HEK293 (cell line): Measurements from ENCODE around the gene LRRK1.

Source experiments
- CTCF ChIA-PET: fragments of 350-600 bp; formaldehyde crosslinking; extraction: SDS; loops from one replicate; lab custom pipeline; 2021; ENCODE audit warnings: antibody characterized with exemption; lab: Yijun Ruan, JAX
- POLR2A ChIA-PET: fragments of 300-600 bp; formaldehyde crosslinking; extraction: SDS; loops from one replicate; lab custom pipeline; 2020; ENCODE audit warnings: antibody characterized with exemption, inconsistent platforms; lab: Yijun Ruan, JAX
- H3K27ac ChIP-seq: fragments of 200-500 bp; sonication (Bioruptor generic); 2 replicates; pipeline ENCODE4 v1.5.1; 2014; ENCODE audit warnings: low read depth, low read length, control low read depth, inconsistent platforms; ENCODE audit errors: extremely low read depth
- H3K36me3 ChIP-seq, 2 experiments: fragments of 200-500 bp in 1 of 2; sonication (Bioruptor generic) in 1 of 2; 1 replicate in 1 of 2; 2 replicates in 1 of 2; pipeline ENCODE4 v1.5.1; 2014 to 2017; ENCODE audit warnings: inconsistent platforms in 2 of 2, low read length in 2 of 2; ENCODE audit not compliant: control insufficient read depth in 2 of 2, insufficient read depth in 1 of 2
- H3K4me1 ChIP-seq: fragments of 200-500 bp; sonication (Bioruptor generic); 2 replicates; pipeline ENCODE4 v1.5.1; 2014; ENCODE audit warnings: mild to moderate bottlenecking, low read length, inconsistent platforms; ENCODE audit not compliant: control insufficient read depth, insufficient read depth
- H3K4me3 ChIP-seq: 2 replicates; pipeline ENCODE4 v1.5.1; 2011; ENCODE audit warnings: low read depth, mild to moderate bottlenecking, control low read depth, low read length, moderate library complexity
- H3K9me3 ChIP-seq: fragments of 200-500 bp; sonication (Bioruptor generic); 2 replicates; pipeline ENCODE4 v1.5.1; 2014; ENCODE audit warnings: low read depth, low read length, inconsistent platforms; ENCODE audit not compliant: control insufficient read depth, insufficient read depth
- CTCF ChIP-seq: fragments of 450-650 bp; formaldehyde crosslinking; IDR thresholded peaks from 2 replicates; pipeline ENCODE4 v1.5.1; 2016; ENCODE audit warnings: missing biosample characterization, missing genetic modification characterization
- EGR2 ChIP-seq: fragments of 450-650 bp; formaldehyde crosslinking; IDR thresholded peaks from 2 replicates; pipeline ENCODE4 v1.5.1; 2016; ENCODE audit warnings: low read depth, missing biosample characterization, missing genetic modification characterization
- KLF10 ChIP-seq: fragments of 450-650 bp; IDR thresholded peaks from 2 replicates; pipeline ENCODE4 v1.5.1; 2018; ENCODE audit warnings: missing biosample characterization, mild to moderate bottlenecking, missing genetic modification characterization
- SCRT1 ChIP-seq: fragments of 450-650 bp; formaldehyde crosslinking; IDR thresholded peaks from 2 replicates; pipeline ENCODE4 v1.5.1; 2016; ENCODE audit warnings: missing biosample characterization, missing genetic modification characterization, borderline replicate concordance
- YY1 ChIP-seq: fragments of 450-650 bp; formaldehyde crosslinking; IDR thresholded peaks from 2 replicates; pipeline ENCODE4 v1.5.1; 2018; ENCODE audit warnings: missing biosample characterization, missing genetic modification characterization
- ZBTB1 ChIP-seq: fragments of 450-650 bp; formaldehyde crosslinking; IDR thresholded peaks from 2 replicates; pipeline ENCODE4 v1.5.1; 2016; ENCODE audit warnings: missing biosample characterization, missing genetic modification characterization
- ZBTB20 ChIP-seq: fragments of 450-650 bp; formaldehyde crosslinking; IDR thresholded peaks from 2 replicates; pipeline ENCODE4 v1.5.1; 2016; ENCODE audit warnings: missing biosample characterization, missing genetic modification characterization
- ZIC2 ChIP-seq: fragments of 450-650 bp; formaldehyde crosslinking; IDR thresholded peaks from 2 replicates; pipeline ENCODE4 v1.5.1; 2016; ENCODE audit warnings: missing biosample characterization, missing genetic modification characterization
- ZNF157 ChIP-seq: fragments of 450-650 bp; formaldehyde crosslinking; IDR thresholded peaks from 2 replicates; pipeline ENCODE4 v1.5.1; 2016; ENCODE audit warnings: missing biosample characterization, missing genetic modification characterization
- ZNF184 ChIP-seq: fragments of 450-650 bp; IDR thresholded peaks from 2 replicates; pipeline ENCODE4 v1.5.1; 2018; ENCODE audit warnings: missing biosample characterization, mild to moderate bottlenecking, missing genetic modification characterization
- ZNF341 ChIP-seq: fragments of 450-650 bp; formaldehyde crosslinking; IDR thresholded peaks from 2 replicates; pipeline ENCODE4; 2016; ENCODE audit warnings: low read depth, missing biosample characterization, missing genetic modification characterization
- ZNF610 ChIP-seq: fragments of 450-650 bp; formaldehyde crosslinking; IDR thresholded peaks from 2 replicates; pipeline ENCODE4 v1.5.1; 2016; ENCODE audit warnings: missing biosample characterization, missing genetic modification characterization, borderline replicate concordance
- ZNF660 ChIP-seq: fragments of 450-650 bp; IDR thresholded peaks from 2 replicates; pipeline ENCODE4 v1.5.1; 2018; ENCODE audit warnings: missing biosample characterization, mild to moderate bottlenecking, missing genetic modification characterization
- TF ChIP-seq, protein P1 (sequence below): fragments of 450-650 bp; formaldehyde crosslinking; IDR thresholded peaks from 2 replicates; pipeline ENCODE4 v1.5.1; 2016; ENCODE audit warnings: missing biosample characterization, missing genetic modification characterization
- TF ChIP-seq, protein P2 (sequence below): fragments of 450-650 bp; formaldehyde crosslinking; IDR thresholded peaks from 2 replicates; pipeline ENCODE4 v1.5.1; 2017; ENCODE audit warnings: missing biosample characterization, mild to moderate bottlenecking, missing genetic modification characterization, moderate library complexity
- TF ChIP-seq, protein P3 (sequence below): fragments of 450-650 bp; formaldehyde crosslinking; IDR thresholded peaks from 2 replicates; pipeline ENCODE4 v1.5.1; 2016; ENCODE audit warnings: missing biosample characterization, missing genetic modification characterization
- TF ChIP-seq, protein P4 (sequence below): fragments of 450-650 bp; formaldehyde crosslinking; IDR thresholded peaks from 2 replicates; pipeline ENCODE4 v1.5.1; 2016; ENCODE audit warnings: missing biosample characterization, missing genetic modification characterization

The LRRK1 gene

GRCh38 chr15:101013201-101013550, 94.0 kb downstream of the LRRK1 start (continued):
- TF ChIP-seq, protein P1, sequence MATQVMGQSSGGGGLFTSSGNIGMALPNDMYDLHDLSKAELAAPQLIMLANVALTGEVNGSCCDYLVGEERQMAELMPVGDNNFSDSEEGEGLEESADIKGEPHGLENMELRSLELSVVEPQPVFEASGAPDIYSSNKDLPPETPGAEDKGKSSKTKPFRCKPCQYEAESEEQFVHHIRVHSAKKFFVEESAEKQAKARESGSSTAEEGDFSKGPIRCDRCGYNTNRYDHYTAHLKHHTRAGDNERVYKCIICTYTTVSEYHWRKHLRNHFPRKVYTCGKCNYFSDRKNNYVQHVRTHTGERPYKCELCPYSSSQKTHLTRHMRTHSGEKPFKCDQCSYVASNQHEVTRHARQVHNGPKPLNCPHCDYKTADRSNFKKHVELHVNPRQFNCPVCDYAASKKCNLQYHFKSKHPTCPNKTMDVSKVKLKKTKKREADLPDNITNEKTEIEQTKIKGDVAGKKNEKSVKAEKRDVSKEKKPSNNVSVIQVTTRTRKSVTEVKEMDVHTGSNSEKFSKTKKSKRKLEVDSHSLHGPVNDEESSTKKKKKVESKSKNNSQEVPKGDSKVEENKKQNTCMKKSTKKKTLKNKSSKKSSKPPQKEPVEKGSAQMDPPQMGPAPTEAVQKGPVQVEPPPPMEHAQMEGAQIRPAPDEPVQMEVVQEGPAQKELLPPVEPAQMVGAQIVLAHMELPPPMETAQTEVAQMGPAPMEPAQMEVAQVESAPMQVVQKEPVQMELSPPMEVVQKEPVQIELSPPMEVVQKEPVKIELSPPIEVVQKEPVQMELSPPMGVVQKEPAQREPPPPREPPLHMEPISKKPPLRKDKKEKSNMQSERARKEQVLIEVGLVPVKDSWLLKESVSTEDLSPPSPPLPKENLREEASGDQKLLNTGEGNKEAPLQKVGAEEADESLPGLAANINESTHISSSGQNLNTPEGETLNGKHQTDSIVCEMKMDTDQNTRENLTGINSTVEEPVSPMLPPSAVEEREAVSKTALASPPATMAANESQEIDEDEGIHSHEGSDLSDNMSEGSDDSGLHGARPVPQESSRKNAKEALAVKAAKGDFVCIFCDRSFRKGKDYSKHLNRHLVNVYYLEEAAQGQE (tag by site-specific recombination) = no peak
- TF ChIP-seq KLF10 (no peak), ZBTB20 (tag by site-specific recombination) (no peak)
- TF ChIP-seq, all 188 proteins: peak for 0

DNA sequence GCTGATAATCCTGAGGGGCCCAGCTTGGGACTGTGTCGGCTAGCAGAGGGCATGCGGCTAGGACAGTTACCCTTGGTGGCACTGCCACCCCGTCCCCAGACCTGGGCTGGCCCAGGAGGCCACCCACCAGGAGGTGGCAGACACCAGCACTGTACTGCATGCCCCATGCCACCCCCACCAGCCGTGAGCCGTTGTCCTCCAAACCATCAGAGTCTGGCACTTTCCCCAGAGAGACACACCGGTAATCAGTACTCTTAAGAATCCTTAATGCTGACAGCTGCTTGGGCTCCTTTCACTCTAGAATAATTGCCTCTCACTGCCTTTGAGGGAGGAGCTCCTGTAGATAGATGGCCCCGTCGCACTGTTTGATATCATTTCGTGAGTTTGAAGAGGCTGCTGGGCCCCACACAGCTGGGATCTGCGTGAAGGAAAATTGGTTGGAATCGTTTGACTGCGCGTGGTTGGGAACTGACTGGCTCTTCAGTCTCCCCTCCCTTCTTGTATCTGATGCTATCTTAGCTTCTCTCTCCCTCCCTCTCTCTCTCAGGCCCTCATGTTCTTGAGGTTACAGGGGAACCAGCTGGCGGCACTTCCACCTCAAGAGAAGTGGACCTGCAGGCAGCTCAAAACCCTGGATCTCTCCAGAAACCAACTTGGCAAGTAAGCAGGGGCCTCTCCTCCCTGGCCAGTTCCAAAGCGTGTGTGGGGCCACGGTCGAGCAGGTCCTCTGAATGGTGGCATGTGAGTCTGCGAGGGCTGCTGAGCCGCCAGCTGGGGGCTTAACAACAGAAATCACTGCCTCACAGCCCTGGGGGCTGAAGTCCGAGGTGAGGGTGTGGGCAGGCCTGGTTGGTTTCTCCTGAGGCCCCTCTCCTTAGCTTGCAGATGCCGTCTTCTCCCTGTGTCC, 94.9 kb downstream of the LRRK1 start:
- no peaks in the 10 kb centered on the region for H3K4me1 ChIP-seq
- TF ChIP-seq YY1 = no peak
- peak; percentile 49; the same call in 1 of the 2 replicates for TF ChIP-seq ZIC2 (tag by site-specific recombination)
- H3K4me3 ChIP-seq = no peak overlapping the region
- H3K36me3 ChIP-seq = no peaks in the 10 kb centered on the region
- ChIA-PET CTCF (interaction anchor here (0.6 to 11.1 kb wide), 14 partner anchors 11 to 262 kb away, joined by 3 to 223 read pairs (median 4); partner anchors contain the start of gene CHSY1), POLR2A (no interaction called here)
- no peaks in the 10 kb centered on the region for H3K9me3 ChIP-seq
- no peak overlapping the region for H3K27ac ChIP-seq

- CTCF ChIA-PET = interaction anchor here (0.6 to 11.1 kb wide), 47 partner anchors 8 to 708 kb away, joined by 3 to 223 read pairs (median 4); partner anchors contain the start of gene CHSY1
- no peaks in the 10 kb centered on the region for H3K9me3 ChIP-seq
- no peak overlapping the region for H3K4me3 ChIP-seq
- H3K4me1 ChIP-seq = no peaks in the 10 kb centered on the region
- no peaks in the 10 kb centered on the region for H3K36me3 ChIP-seq
- POLR2A ChIA-PET = interaction anchor here (1.0 kb wide), 1 partner anchor 243 kb away, joined by 3 read pairs; no protein-coding TSS in a partner anchor
- H3K27ac ChIP-seq = no peak overlapping the region
- TF ChIP-seq ZNF157 (tag by site-specific recombination) = no peak
- TF ChIP-seq ZBTB1 (tag by site-specific recombination) = no peak
- TF ChIP-seq SCRT1 (tag by site-specific recombination) = no peak
- TF ChIP-seq ZNF184 (tag by site-specific recombination) = no peak
- TF ChIP-seq EGR2 (tag by site-specific recombination) = peak; percentile 45; the same call in 1 of the 2 replicates
- TF ChIP-seq, protein P2, sequence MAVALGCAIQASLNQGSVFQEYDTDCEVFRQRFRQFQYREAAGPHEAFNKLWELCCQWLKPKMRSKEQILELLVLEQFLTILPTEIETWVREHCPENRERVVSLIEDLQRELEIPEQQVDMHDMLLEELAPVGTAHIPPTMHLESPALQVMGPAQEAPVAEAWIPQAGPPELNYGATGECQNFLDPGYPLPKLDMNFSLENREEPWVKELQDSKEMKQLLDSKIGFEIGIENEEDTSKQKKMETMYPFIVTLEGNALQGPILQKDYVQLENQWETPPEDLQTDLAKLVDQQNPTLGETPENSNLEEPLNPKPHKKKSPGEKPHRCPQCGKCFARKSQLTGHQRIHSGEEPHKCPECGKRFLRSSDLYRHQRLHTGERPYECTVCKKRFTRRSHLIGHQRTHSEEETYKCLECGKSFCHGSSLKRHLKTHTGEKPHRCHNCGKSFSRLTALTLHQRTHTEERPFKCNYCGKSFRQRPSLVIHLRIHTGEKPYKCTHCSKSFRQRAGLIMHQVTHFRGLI = no peak
- TF ChIP-seq ZNF660 = no peak
- no peak for TF ChIP-seq ZNF610 (tag by site-specific recombination)
- TF ChIP-seq CTCF (tag by site-specific recombination) = peak; percentile 88
- TF ChIP-seq, protein P3, sequence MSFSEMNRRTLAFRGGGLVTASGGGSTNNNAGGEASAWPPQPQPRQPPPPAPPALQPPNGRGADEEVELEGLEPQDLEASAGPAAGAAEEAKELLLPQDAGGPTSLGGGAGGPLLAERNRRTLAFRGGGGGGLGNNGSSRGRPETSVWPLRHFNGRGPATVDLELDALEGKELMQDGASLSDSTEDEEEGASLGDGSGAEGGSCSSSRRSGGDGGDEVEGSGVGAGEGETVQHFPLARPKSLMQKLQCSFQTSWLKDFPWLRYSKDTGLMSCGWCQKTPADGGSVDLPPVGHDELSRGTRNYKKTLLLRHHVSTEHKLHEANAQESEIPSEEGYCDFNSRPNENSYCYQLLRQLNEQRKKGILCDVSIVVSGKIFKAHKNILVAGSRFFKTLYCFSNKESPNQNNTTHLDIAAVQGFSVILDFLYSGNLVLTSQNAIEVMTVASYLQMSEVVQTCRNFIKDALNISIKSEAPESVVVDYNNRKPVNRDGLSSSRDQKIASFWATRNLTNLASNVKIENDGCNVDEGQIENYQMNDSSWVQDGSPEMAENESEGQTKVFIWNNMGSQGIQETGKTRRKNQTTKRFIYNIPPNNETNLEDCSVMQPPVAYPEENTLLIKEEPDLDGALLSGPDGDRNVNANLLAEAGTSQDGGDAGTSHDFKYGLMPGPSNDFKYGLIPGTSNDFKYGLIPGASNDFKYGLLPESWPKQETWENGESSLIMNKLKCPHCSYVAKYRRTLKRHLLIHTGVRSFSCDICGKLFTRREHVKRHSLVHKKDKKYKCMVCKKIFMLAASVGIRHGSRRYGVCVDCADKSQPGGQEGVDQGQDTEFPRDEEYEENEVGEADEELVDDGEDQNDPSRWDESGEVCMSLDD (tag by site-specific recombination) = no peak
- TF ChIP-seq ZNF341 (tag by site-specific recombination) = no peak
- TF ChIP-seq, protein P4, sequence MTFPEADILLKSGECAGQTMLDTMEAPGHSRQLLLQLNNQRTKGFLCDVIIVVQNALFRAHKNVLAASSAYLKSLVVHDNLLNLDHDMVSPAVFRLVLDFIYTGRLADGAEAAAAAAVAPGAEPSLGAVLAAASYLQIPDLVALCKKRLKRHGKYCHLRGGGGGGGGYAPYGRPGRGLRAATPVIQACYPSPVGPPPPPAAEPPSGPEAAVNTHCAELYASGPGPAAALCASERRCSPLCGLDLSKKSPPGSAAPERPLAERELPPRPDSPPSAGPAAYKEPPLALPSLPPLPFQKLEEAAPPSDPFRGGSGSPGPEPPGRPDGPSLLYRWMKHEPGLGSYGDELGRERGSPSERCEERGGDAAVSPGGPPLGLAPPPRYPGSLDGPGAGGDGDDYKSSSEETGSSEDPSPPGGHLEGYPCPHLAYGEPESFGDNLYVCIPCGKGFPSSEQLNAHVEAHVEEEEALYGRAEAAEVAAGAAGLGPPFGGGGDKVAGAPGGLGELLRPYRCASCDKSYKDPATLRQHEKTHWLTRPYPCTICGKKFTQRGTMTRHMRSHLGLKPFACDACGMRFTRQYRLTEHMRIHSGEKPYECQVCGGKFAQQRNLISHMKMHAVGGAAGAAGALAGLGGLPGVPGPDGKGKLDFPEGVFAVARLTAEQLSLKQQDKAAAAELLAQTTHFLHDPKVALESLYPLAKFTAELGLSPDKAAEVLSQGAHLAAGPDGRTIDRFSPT (tag by site-specific recombination) = no peak
Measured at GRCh38 chr15:101014921-101015841, 96.0 kb downstream of the LRRK1 start.
